Nephron progenitor cell (in vitro differentiated cells): ENCODE data around the gene UBAC2.
A peak's percentile ranks its signal among the peaks of the same experiment; 100 is the strongest.

Experiments used
- DNase-seq: peaks from one replicate; pipeline ENCODE4 v3.0.0; 2021
- H3K27ac Mint-ChIP-seq: 2 replicates; pipeline ENCODE4 v1.8.0; 2021; ENCODE audit warnings: mild to moderate bottlenecking, moderate library complexity, mixed read lengths
- H3K27me3 Mint-ChIP-seq: 2 replicates; pipeline ENCODE4 v1.8.0; 2021; ENCODE audit warnings: mild to moderate bottlenecking, low read depth, mixed read lengths; ENCODE audit not compliant: poor library complexity
- H3K36me3 Mint-ChIP-seq: 2 replicates; pipeline ENCODE4 v1.8.0; 2021; ENCODE audit warnings: low read depth, mixed read lengths
- H3K4me1 Mint-ChIP-seq: 2 replicates; pipeline ENCODE4 v1.8.0; 2021; ENCODE audit warnings: mixed read lengths
- H3K4me3 Mint-ChIP-seq: 2 replicates; pipeline ENCODE4 v1.8.0; 2021; ENCODE audit warnings: mild to moderate bottlenecking, moderate library complexity, mixed read lengths
- H3K9me3 Mint-ChIP-seq: 2 replicates; pipeline ENCODE4 v1.8.0; 2021; ENCODE audit warnings: mild to moderate bottlenecking, moderate library complexity, mixed read lengths
- CTCF ChIP-seq: fragments of 200-600 bp; sonication (generic); IDR thresholded peaks from 2 replicates; pipeline ENCODE4 v1.5.0; 2021; ENCODE audit warnings: antibody characterized with exemption

Gene UBAC2

GRCh38 chr13:99162567-99163361 lies 37.9 kb upstream of the UBAC2 start:
- Mint-ChIP-seq H3K4me1 (peaks cover 41% of the 10 kb centered on the region), H3K27ac (peak overlapping the region; percentile 30), H3K9me3 (peaks cover 30% of the 10 kb centered on the region), H3K4me3 (no peak overlapping the region), H3K36me3 (no peaks in the 10 kb centered on the region), H3K27me3 (peaks cover 5% of the 10 kb centered on the region)
- no peak for TF ChIP-seq CTCF
- DNase-seq, result peak; percentile 25

- Mint-ChIP-seq H3K4me3 (no peak overlapping the region), H3K27ac (no peak overlapping the region), H3K9me3 (peaks cover 45% of the 10 kb centered on the region), H3K4me1 (peaks cover 32% of the 10 kb centered on the region), H3K27me3 (peaks cover 7% of the 10 kb centered on the region), H3K36me3 (no peaks in the 10 kb centered on the region)
- no peak for TF ChIP-seq CTCF
- DNase-seq, result no peak
These were observed 36.4 kb upstream of the UBAC2 start for GRCh38 chr13:99164226-99164625.

GRCh38 chr13:99165753-99166587 lies 34.7 kb upstream of the UBAC2 start:
- no peak overlapping the region for H3K27ac Mint-ChIP-seq
- peaks cover 17% of the 10 kb centered on the region for H3K4me1 Mint-ChIP-seq
- DNase-seq, result no peak
- peaks cover 7% of the 10 kb centered on the region for H3K27me3 Mint-ChIP-seq
- H3K36me3 Mint-ChIP-seq, result no peaks in the 10 kb centered on the region
- peaks cover 53% of the 10 kb centered on the region for H3K9me3 Mint-ChIP-seq
- no peak overlapping the region for H3K4me3 Mint-ChIP-seq
- no peak for TF ChIP-seq CTCF

- no peak for DNase-seq
- no peaks in the 10 kb centered on the region for H3K36me3 Mint-ChIP-seq
- peaks cover 41% of the 10 kb centered on the region for H3K9me3 Mint-ChIP-seq
- H3K4me3 Mint-ChIP-seq, result no peak overlapping the region
- peaks cover 3% of the 10 kb centered on the region for H3K27me3 Mint-ChIP-seq
- no peak for TF ChIP-seq CTCF
- H3K27ac Mint-ChIP-seq, result no peak overlapping the region
- H3K4me1 Mint-ChIP-seq, result peaks cover 7% of the 10 kb centered on the region
These were observed 27.7 kb upstream of the UBAC2 start for GRCh38 chr13:99172951-99173350.

GRCh38 chr13:99173606-99174005 lies 27.0 kb upstream of the UBAC2 start:
- peaks cover 39% of the 10 kb centered on the region for H3K9me3 Mint-ChIP-seq
- H3K27ac Mint-ChIP-seq, result no peak overlapping the region
- peaks cover 3% of the 10 kb centered on the region for H3K27me3 Mint-ChIP-seq
- H3K4me1 Mint-ChIP-seq, result peaks cover 7% of the 10 kb centered on the region
- no peaks in the 10 kb centered on the region for H3K36me3 Mint-ChIP-seq
- H3K4me3 Mint-ChIP-seq, result no peak overlapping the region
- no peak for TF ChIP-seq CTCF
- DNase-seq, result no peak
